ENCODE measurements around the gene IL4I1. TPM values are rescaled to one million over a fixed set of nuclear protein-coding genes. Genes with fewer than 3 reads are reported as not detected.

IL4I1 gene
- total and polyA plus RNA-seq, 2 of the 8 experiments (the other 6 are each of a cell fraction or from before 2014, with no cell fraction given): 0.41 to 0.76 TPM

GRCh38 chr19:49929611-49930482, 33.2 kb upstream of the IL4I1 start (continued):
- TF ChIP-seq HDAC2 (IDR thresholded peaks at IDR 0.05; ENCODE audit: borderline replicate concordance in 1 of 2, low read depth in 2 of 2, low read length in 2 of 2): no peak
- peak; percentile 77 for TF ChIP-seq PHF8 (conservative IDR thresholded peaks at IDR 0.05; ENCODE audit: low read depth, low read length)
- no peak for TF ChIP-seq RNF2 (IDR thresholded peaks at IDR 0.05; ENCODE audit: borderline replicate concordance, low read depth, low read length, missing control alignments, poor library complexity, severe bottlenecking)
- TF ChIP-seq, protein P1, sequence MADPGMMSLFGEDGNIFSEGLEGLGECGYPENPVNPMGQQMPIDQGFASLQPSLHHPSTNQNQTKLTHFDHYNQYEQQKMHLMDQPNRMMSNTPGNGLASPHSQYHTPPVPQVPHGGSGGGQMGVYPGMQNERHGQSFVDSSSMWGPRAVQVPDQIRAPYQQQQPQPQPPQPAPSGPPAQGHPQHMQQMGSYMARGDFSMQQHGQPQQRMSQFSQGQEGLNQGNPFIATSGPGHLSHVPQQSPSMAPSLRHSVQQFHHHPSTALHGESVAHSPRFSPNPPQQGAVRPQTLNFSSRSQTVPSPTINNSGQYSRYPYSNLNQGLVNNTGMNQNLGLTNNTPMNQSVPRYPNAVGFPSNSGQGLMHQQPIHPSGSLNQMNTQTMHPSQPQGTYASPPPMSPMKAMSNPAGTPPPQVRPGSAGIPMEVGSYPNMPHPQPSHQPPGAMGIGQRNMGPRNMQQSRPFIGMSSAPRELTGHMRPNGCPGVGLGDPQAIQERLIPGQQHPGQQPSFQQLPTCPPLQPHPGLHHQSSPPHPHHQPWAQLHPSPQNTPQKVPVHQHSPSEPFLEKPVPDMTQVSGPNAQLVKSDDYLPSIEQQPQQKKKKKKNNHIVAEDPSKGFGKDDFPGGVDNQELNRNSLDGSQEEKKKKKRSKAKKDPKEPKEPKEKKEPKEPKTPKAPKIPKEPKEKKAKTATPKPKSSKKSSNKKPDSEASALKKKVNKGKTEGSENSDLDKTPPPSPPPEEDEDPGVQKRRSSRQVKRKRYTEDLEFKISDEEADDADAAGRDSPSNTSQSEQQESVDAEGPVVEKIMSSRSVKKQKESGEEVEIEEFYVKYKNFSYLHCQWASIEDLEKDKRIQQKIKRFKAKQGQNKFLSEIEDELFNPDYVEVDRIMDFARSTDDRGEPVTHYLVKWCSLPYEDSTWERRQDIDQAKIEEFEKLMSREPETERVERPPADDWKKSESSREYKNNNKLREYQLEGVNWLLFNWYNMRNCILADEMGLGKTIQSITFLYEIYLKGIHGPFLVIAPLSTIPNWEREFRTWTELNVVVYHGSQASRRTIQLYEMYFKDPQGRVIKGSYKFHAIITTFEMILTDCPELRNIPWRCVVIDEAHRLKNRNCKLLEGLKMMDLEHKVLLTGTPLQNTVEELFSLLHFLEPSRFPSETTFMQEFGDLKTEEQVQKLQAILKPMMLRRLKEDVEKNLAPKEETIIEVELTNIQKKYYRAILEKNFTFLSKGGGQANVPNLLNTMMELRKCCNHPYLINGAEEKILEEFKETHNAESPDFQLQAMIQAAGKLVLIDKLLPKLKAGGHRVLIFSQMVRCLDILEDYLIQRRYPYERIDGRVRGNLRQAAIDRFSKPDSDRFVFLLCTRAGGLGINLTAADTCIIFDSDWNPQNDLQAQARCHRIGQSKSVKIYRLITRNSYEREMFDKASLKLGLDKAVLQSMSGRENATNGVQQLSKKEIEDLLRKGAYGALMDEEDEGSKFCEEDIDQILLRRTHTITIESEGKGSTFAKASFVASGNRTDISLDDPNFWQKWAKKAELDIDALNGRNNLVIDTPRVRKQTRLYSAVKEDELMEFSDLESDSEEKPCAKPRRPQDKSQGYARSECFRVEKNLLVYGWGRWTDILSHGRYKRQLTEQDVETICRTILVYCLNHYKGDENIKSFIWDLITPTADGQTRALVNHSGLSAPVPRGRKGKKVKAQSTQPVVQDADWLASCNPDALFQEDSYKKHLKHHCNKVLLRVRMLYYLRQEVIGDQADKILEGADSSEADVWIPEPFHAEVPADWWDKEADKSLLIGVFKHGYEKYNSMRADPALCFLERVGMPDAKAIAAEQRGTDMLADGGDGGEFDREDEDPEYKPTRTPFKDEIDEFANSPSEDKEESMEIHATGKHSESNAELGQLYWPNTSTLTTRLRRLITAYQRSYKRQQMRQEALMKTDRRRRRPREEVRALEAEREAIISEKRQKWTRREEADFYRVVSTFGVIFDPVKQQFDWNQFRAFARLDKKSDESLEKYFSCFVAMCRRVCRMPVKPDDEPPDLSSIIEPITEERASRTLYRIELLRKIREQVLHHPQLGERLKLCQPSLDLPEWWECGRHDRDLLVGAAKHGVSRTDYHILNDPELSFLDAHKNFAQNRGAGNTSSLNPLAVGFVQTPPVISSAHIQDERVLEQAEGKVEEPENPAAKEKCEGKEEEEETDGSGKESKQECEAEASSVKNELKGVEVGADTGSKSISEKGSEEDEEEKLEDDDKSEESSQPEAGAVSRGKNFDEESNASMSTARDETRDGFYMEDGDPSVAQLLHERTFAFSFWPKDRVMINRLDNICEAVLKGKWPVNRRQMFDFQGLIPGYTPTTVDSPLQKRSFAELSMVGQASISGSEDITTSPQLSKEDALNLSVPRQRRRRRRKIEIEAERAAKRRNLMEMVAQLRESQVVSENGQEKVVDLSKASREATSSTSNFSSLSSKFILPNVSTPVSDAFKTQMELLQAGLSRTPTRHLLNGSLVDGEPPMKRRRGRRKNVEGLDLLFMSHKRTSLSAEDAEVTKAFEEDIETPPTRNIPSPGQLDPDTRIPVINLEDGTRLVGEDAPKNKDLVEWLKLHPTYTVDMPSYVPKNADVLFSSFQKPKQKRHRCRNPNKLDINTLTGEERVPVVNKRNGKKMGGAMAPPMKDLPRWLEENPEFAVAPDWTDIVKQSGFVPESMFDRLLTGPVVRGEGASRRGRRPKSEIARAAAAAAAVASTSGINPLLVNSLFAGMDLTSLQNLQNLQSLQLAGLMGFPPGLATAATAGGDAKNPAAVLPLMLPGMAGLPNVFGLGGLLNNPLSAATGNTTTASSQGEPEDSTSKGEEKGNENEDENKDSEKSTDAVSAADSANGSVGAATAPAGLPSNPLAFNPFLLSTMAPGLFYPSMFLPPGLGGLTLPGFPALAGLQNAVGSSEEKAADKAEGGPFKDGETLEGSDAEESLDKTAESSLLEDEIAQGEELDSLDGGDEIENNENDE (IDR thresholded peaks at IDR 0.05; ENCODE audit: insufficient replicate concordance, low read length): no peak
- peak; percentile 52 for TF ChIP-seq SIRT6 (IDR thresholded peaks at IDR 0.05; ENCODE audit: low read length)
- no peak for TF ChIP-seq BCL11A (IDR thresholded peaks at IDR 0.05; ENCODE audit: low read depth in 2 of 2, low read length in 2 of 2)
- no peak for TF ChIP-seq KDM5A (IDR thresholded peaks at IDR 0.05; ENCODE audit: low read length)
- TF ChIP-seq TAF7 (optimal IDR thresholded peaks at IDR 0.05; ENCODE audit: borderline replicate concordance, low read depth, low read length): peak; percentile 91
- no peak for TF ChIP-seq CEBPB (IDR thresholded peaks at IDR 0.05; ENCODE audit: low read depth, low read length)

Measured in H1 (cell line).